ENCODE measurements around the gene KIAA1671. TPM values are rescaled to one million over a fixed set of nuclear protein-coding genes. Genes with fewer than 3 reads are reported as not detected.

KIAA1671 gene
- total and polyA plus RNA-seq, 10 donors = 0.72 to 11.9 (median 8.2) TPM

DNA sequence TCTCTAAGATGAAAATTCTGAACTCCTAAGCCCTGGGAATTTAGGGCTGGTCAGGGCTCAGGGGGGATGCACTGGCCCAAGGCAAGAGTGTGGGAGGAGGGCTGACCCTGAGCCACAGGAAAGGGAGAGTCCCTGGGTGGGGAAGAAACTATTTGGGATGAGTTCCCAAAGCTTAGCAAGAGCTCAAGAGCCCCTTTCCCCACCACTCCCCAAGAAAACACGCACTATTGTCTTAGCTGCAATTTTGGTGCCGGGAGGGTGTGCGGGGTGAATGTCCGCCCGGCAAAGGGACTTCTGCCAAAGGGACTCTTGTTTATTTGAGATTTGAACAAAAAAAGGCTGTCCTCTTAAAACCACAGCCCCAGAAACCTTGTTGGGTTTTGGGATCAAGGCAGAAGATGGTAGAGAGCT, 37.0 kb downstream of the KIAA1671 start:
- Histone ChIP-seq H3K36me3 (no peaks in the 10 kb centered on the region), H3K4me3 (no peak overlapping the region), H3K27ac (peak overlapping the region in 2 of 8 donors; percentile 23 to 28), H3K27me3 (replicated peaks in 1 of 7) (peaks cover 0 to 30% (median 0%) of the 10 kb centered on the region in 7 donors), H3K4me1 (peaks cover 0 to 45% (median 9%) of the 10 kb centered on the region in 6 donors), H3K9me3 (no peaks in the 10 kb centered on the region)
- no peak for DNase-seq
- intact Hi-C loops (cut with DNase I; ENCODE audit: low total_unique reads) = no loop called here
- TF ChIP-seq CTCF (IDR thresholded peaks at IDR 0.05 in 8 of 11, conservative IDR thresholded peaks at IDR 0.05 in 3 of 11) (no peak), POLR2AphosphoS5 (IDR thresholded peaks at IDR 0.05) (no peak), POLR2A (IDR thresholded peaks at IDR 0.05) (no peak)
- WGBS, 5 donors = 54 to 76% (median 71%) methylated on average over 5 of the region's 5 CpGs

- intact Hi-C loops (cut with DNase I; ENCODE audit: low total_unique reads) = no loop called here
- Histone ChIP-seq H3K27me3 (replicated peaks in 1 of 7) (peaks cover 0 to 30% (median 0%) of the 10 kb centered on the region in 7 donors), H3K4me1 (peaks cover 0 to 36% (median 9%) of the 10 kb centered on the region in 6 donors), H3K9me3 (no peaks in the 10 kb centered on the region), H3K4me3 (no peak overlapping the region), H3K27ac (no peak overlapping the region), H3K36me3 (no peaks in the 10 kb centered on the region)
- TF ChIP-seq CTCF (IDR thresholded peaks at IDR 0.05 in 8 of 11, conservative IDR thresholded peaks at IDR 0.05 in 3 of 11) (no peak), POLR2AphosphoS5 (IDR thresholded peaks at IDR 0.05) (no peak), POLR2A (IDR thresholded peaks at IDR 0.05) (no peak)
- no peak for DNase-seq
- WGBS, 5 donors = 90 to 96% (median 93%) methylated on average over 7 to 10 of the region's 10 CpGs
These were observed 37.9 kb downstream of the KIAA1671 start for GRCh38 chr22:24990344-24990905.

GRCh38 chr22:24992946-24993345, 40.4 kb downstream of the KIAA1671 start:
- no peaks in the 10 kb centered on the region for H3K9me3 ChIP-seq
- 69 to 93% (median 87%) methylated on average over 7 of the region's 7 CpGs for WGBS, 5 donors
- no peaks in the 10 kb centered on the region for H3K36me3 ChIP-seq
- no peak overlapping the region for H3K4me3 ChIP-seq
- peaks cover 0 to 19% (median 6%) of the 10 kb centered on the region in 6 donors for H3K4me1 ChIP-seq
- no peak for TF ChIP-seq CTCF (IDR thresholded peaks at IDR 0.05 in 8 of 11, conservative IDR thresholded peaks at IDR 0.05 in 3 of 11)
- no peak for TF ChIP-seq POLR2A (IDR thresholded peaks at IDR 0.05)
- TF ChIP-seq POLR2AphosphoS5 (IDR thresholded peaks at IDR 0.05) = no peak
- intact Hi-C loops (cut with DNase I; ENCODE audit: low total_unique reads) = no loop called here
- no peak for DNase-seq
- peaks cover 0 to 25% (median 0%) of the 10 kb centered on the region in 7 donors for H3K27me3 ChIP-seq (replicated peaks in 1 of 7)
- H3K27ac ChIP-seq = no peak overlapping the region

GRCh38 chr22:24994070-24994763, 41.7 kb downstream of the KIAA1671 start:
- Histone ChIP-seq H3K27me3 (replicated peaks in 1 of 7) (peaks cover 0 to 25% (median 0%) of the 10 kb centered on the region in 7 donors), H3K4me1 (peaks cover 0 to 16% (median 5%) of the 10 kb centered on the region in 6 donors), H3K36me3 (no peaks in the 10 kb centered on the region), H3K4me3 (no peak overlapping the region), H3K9me3 (no peaks in the 10 kb centered on the region), H3K27ac (no peak overlapping the region)
- no peak for DNase-seq
- intact Hi-C loops (cut with DNase I; ENCODE audit: low total_unique reads) = no loop called here
- no peak for TF ChIP-seq POLR2A (IDR thresholded peaks at IDR 0.05)
- no peak for TF ChIP-seq POLR2AphosphoS5 (IDR thresholded peaks at IDR 0.05)
- TF ChIP-seq CTCF (IDR thresholded peaks at IDR 0.05 in 8 of 11, conservative IDR thresholded peaks at IDR 0.05 in 3 of 11) = no peak
- 66 to 80% (median 73%) methylated on average over 6 to 7 of the region's 7 CpGs for WGBS, 5 donors

Measured in spleen (tissue), 11 donors.